Neural cell (in vitro differentiated cells): ENCODE data around the gene KSR2. TPM values are rescaled to one million over a fixed set of nuclear protein-coding genes. Genes with fewer than 3 reads are reported as not detected.

Source experiments
- H2AFZ ChIP-seq: fragments of 200-600, 300-800 bp; sonication (generic), shearing (Covaris generic); 2 replicates; pipeline ENCODE4 v1.6.0; 2014; ENCODE audit warnings: low read depth, mild to moderate bottlenecking, antibody characterized with exemption, low read length, moderate library complexity
- H3F3A ChIP-seq: fragments of 200-600 bp; shearing (Covaris generic); 2 replicates; pipeline ENCODE4 v1.6.1; 2016; ENCODE audit warnings: mild to moderate bottlenecking, moderate library complexity, mixed read lengths, antibody characterized with exemption, low read length; ENCODE audit not compliant: insufficient read depth, poor library complexity, severe bottlenecking
- H3K27ac ChIP-seq: fragments of 200-600, 300-800 bp; sonication (generic), shearing (Covaris generic); 2 replicates; pipeline ENCODE4 v1.5.1; 2014; ENCODE audit warnings: mild to moderate bottlenecking, low read length, moderate library complexity
- H3K27me3 ChIP-seq: fragments of 300-800, 200-600 bp; sonication (generic), shearing (Covaris generic); 2 replicates; pipeline ENCODE4 v1.6.0; 2014; ENCODE audit warnings: mild to moderate bottlenecking, low read depth, low read length, moderate library complexity; ENCODE audit not compliant: insufficient read depth
- H3K36me3 ChIP-seq: fragments of 300-800, 200-600 bp; sonication (generic), shearing (Covaris generic); 2 replicates; pipeline ENCODE4 v1.5.1; 2014; ENCODE audit warnings: mild to moderate bottlenecking, antibody characterized with exemption, low read length, moderate library complexity; ENCODE audit not compliant: insufficient read depth
- H3K4me2 ChIP-seq: fragments of 300-800, 200-600 bp; sonication (generic), shearing (Covaris generic); 2 replicates; pipeline ENCODE4 v1.6.0; 2014; ENCODE audit warnings: mild to moderate bottlenecking, low read length
- H3K4me3 ChIP-seq: fragments of 300-800, 200-600 bp; sonication (generic), shearing (Covaris generic); 2 replicates; pipeline ENCODE4 v1.5.1; 2014; ENCODE audit warnings: mild to moderate bottlenecking, low read length, moderate library complexity
- H3K79me2 ChIP-seq: fragments of 200-600 bp; shearing (Covaris generic); replicated peaks from 2 replicates; pipeline ENCODE4 v1.6.0; 2014; ENCODE audit warnings: mild to moderate bottlenecking, low read length, moderate library complexity; ENCODE audit not compliant: insufficient read depth
- H3K9ac ChIP-seq: fragments of 300-800, 200-600 bp; sonication (generic), shearing (Covaris generic); 2 replicates; pipeline ENCODE4 v1.6.1; 2016; ENCODE audit warnings: mild to moderate bottlenecking, low read length, mixed read lengths
- H3K9me2 ChIP-seq: fragments of 200-600 bp; shearing (Covaris generic); 2 replicates; pipeline ENCODE4 v1.6.1; 2016; ENCODE audit warnings: mild to moderate bottlenecking, low read length, mixed read lengths; ENCODE audit not compliant: insufficient read depth
- H3K9me3 ChIP-seq: fragments of 200-600, 300-800 bp; sonication (generic), shearing (Covaris generic); 2 replicates; pipeline ENCODE4 v1.6.1; 2016; ENCODE audit warnings: mild to moderate bottlenecking, mixed run types, low read length, moderate library complexity, mixed read lengths
- H4K20me1 ChIP-seq: fragments of 200-600 bp; shearing (Covaris generic); 2 replicates; pipeline ENCODE4 v1.6.1; 2016; ENCODE audit warnings: mild to moderate bottlenecking, mixed run types; ENCODE audit not compliant: insufficient read depth
- CTCF ChIP-seq: fragments of 450-650 bp; IDR thresholded peaks from 2 replicates; pipeline ENCODE4 v1.5.1; 2014; ENCODE audit warnings: antibody characterized with exemption, mild to moderate bottlenecking, moderate library complexity; ENCODE audit not compliant: poor library complexity, severe bottlenecking
- EP300 ChIP-seq: fragments of 450-650 bp; conservative IDR thresholded peaks from 2 replicates; pipeline ENCODE4 v1.6.1; 2014; ENCODE audit warnings: antibody characterized with exemption, mild to moderate bottlenecking, moderate library complexity; ENCODE audit not compliant: poor library complexity, severe bottlenecking
- EZH2 ChIP-seq: fragments of 200-600, 300-800 bp; shearing (Covaris generic), sonication (generic); IDR thresholded peaks from 2 replicates; pipeline ENCODE4 v1.6.1; 2014; ENCODE audit warnings: antibody characterized with exemption, low read length, borderline replicate concordance, mild to moderate bottlenecking; ENCODE audit not compliant: insufficient read depth, poor library complexity, severe bottlenecking
- MXI1 ChIP-seq: fragments of 450-650 bp; conservative IDR thresholded peaks from 2 replicates; pipeline ENCODE4 v1.6.1; 2014; ENCODE audit warnings: antibody characterized with exemption, mild to moderate bottlenecking; ENCODE audit not compliant: poor library complexity, severe bottlenecking
- POLR2AphosphoS5 ChIP-seq: IDR thresholded peaks from 2 replicates; pipeline ENCODE4 v1.6.1; 2012
- RAD21 ChIP-seq: fragments of 450-650 bp; conservative IDR thresholded peaks from 2 replicates; pipeline ENCODE4 v1.6.1; 2014; ENCODE audit warnings: antibody characterized with exemption, mild to moderate bottlenecking, moderate library complexity
- REST ChIP-seq: IDR thresholded peaks from 2 replicates; pipeline ENCODE4 v1.6.1; 2012; ENCODE audit warnings: borderline replicate concordance
- SMC3 ChIP-seq: fragments of 450-650 bp; conservative IDR thresholded peaks from 2 replicates; pipeline ENCODE4 v1.6.1; 2014; ENCODE audit warnings: antibody characterized with exemption, mild to moderate bottlenecking, moderate library complexity; ENCODE audit not compliant: poor library complexity
- TAF1 ChIP-seq: IDR thresholded peaks from 2 replicates; pipeline ENCODE4 v1.6.1; 2012; ENCODE audit warnings: low read depth
- polyA plus RNA-seq: library from polyadenylated mRNA; depleted of rRNA; stranded (reverse); fragments of >200 nt; gene quantifications from 2 replicates; pipeline ENCODE4 v1.2.3, GENCODE V29; 2014

KSR2 gene
- polyA plus RNA-seq, 1 donor from 2014 or later, result 3.0 TPM

GRCh38 chr12:117967043-117967442 lies 1.7 kb downstream of the KSR2 start:
- Histone ChIP-seq H3K27ac (peak overlapping the region; percentile 96), H3K9me2 (no peaks in the 10 kb centered on the region), H3K4me3 (peak overlapping the region; percentile 81), H3K4me2 (peak overlapping the region; percentile 75), H3K36me3 (no peaks in the 10 kb centered on the region), H3K79me2 (peaks cover 34% of the 10 kb centered on the region), H3K27me3 (no peaks in the 10 kb centered on the region), H2AFZ (no peak overlapping the region), H3F3A (peaks cover 4% of the 10 kb centered on the region), H4K20me1 (no peaks in the 10 kb centered on the region), H3K9me3 (peaks cover 4% of the 10 kb centered on the region), H3K9ac (peak overlapping the region; percentile 95)
- no peak for TF ChIP-seq POLR2AphosphoS5
- no peak for TF ChIP-seq MXI1
- no peak for TF ChIP-seq RAD21
- no peak for TF ChIP-seq EP300
- no peak for TF ChIP-seq SMC3
- TF ChIP-seq EZH2, result no peak
- TF ChIP-seq REST, result no peak
- TF ChIP-seq TAF1, result no peak
- no peak for TF ChIP-seq CTCF

- peak overlapping the region; percentile 95 for H3K9ac ChIP-seq
- H3F3A ChIP-seq, result peaks cover 4% of the 10 kb centered on the region
- no peaks in the 10 kb centered on the region for H3K27me3 ChIP-seq
- no peaks in the 10 kb centered on the region for H3K9me2 ChIP-seq
- no peaks in the 10 kb centered on the region for H4K20me1 ChIP-seq
- H2AFZ ChIP-seq, result no peak overlapping the region
- no peak overlapping the region for H3K27ac ChIP-seq
- no peak for TF ChIP-seq RAD21
- TF ChIP-seq MXI1, result no peak
- no peak for TF ChIP-seq TAF1
- no peak for TF ChIP-seq CTCF
- TF ChIP-seq EZH2, result no peak
- TF ChIP-seq SMC3, result no peak
- peak; percentile 28 for TF ChIP-seq POLR2AphosphoS5
- TF ChIP-seq REST, result no peak
- H3K36me3 ChIP-seq, result no peaks in the 10 kb centered on the region
- H3K4me3 ChIP-seq, result peak overlapping the region; percentile 81
- peaks cover 4% of the 10 kb centered on the region for H3K9me3 ChIP-seq
- H3K4me2 ChIP-seq, result peak overlapping the region; percentile 75
- peaks cover 34% of the 10 kb centered on the region for H3K79me2 ChIP-seq
Measured at GRCh38 chr12:117966511-117966910, 2.3 kb downstream of the KSR2 start.
